Osteoblast (primary cell): ENCODE measurements around the gene IGF1R. TPM values are rescaled to one million over a fixed set of nuclear protein-coding genes. Genes with fewer than 3 reads are reported as not detected.

Experiments
- DNase-seq: peaks from one replicate; pipeline ENCODE4 v3.0.0; 2011; ENCODE audit warnings: low spot score, mixed read lengths; ENCODE audit not compliant: insufficient read length; ENCODE audit errors: missing footprints
- H2AFZ ChIP-seq: 2 replicates; pipeline ENCODE4 v1.6.0; 2011; ENCODE audit warnings: mild to moderate bottlenecking, low read length
- H3K27ac ChIP-seq: 2 replicates; pipeline ENCODE4 v1.5.1; 2011; ENCODE audit warnings: mild to moderate bottlenecking, low read depth, low read length, moderate library complexity
- H3K27me3 ChIP-seq: 2 replicates; pipeline ENCODE4 v1.6.0; 2012; ENCODE audit warnings: mild to moderate bottlenecking, control low read depth, inconsistent platforms, low read length, moderate library complexity; ENCODE audit not compliant: insufficient read depth
- H3K36me3 ChIP-seq: 2 replicates; pipeline ENCODE4 v1.5.1; 2011; ENCODE audit warnings: mild to moderate bottlenecking, low read length, control low read depth, moderate library complexity; ENCODE audit not compliant: insufficient read depth
- H3K4me1 ChIP-seq: 2 replicates; pipeline ENCODE4 v1.5.1; 2011; ENCODE audit warnings: mild to moderate bottlenecking, low read length, control low read depth, moderate library complexity; ENCODE audit not compliant: insufficient read depth
- H3K4me2 ChIP-seq: 2 replicates; pipeline ENCODE4 v1.6.0; 2011; ENCODE audit warnings: mild to moderate bottlenecking, low read length; ENCODE audit not compliant: insufficient read depth
- H3K4me3 ChIP-seq: fragments of 200-600 bp; sonication (generic); 3 replicates; pipeline ENCODE4 v1.5.1; 2012; ENCODE audit warnings: mild to moderate bottlenecking, low read length, inconsistent platforms; ENCODE audit not compliant: insufficient read depth
- H3K79me2 ChIP-seq: 2 replicates; pipeline ENCODE4 v1.6.0; 2012; ENCODE audit warnings: mild to moderate bottlenecking, low read length, control low read depth, inconsistent platforms; ENCODE audit not compliant: insufficient read depth
- H3K9me3 ChIP-seq: 2 replicates; pipeline ENCODE4 v1.5.1; 2011; ENCODE audit warnings: low read depth, low read length, control low read depth
- H4K20me1 ChIP-seq: 2 replicates; pipeline ENCODE4 v1.6.0; 2012; ENCODE audit warnings: mild to moderate bottlenecking, low read length, control low read depth; ENCODE audit not compliant: insufficient read depth
- CTCF ChIP-seq: IDR thresholded peaks from 2 replicates; pipeline ENCODE4 v1.5.1; 2011; ENCODE audit warnings: mild to moderate bottlenecking, low read depth, low read length, moderate library complexity; ENCODE audit errors: extremely low read depth
- total RNA-seq: library from RNA; depleted of rRNA; stranded (reverse); fragments of >200 nt; gene quantifications from 2 replicates; pipeline ENCODE4 v1.2.3, GENCODE V29; 2012

Gene IGF1R
- total RNA-seq, 1 donor = 18.8 TPM

GRCh38 chr15:98949624-98950023 lies 301.3 kb downstream of the IGF1R start:
- no peaks in the 10 kb centered on the region for H3K79me2 ChIP-seq
- no peaks in the 10 kb centered on the region for H3K27me3 ChIP-seq
- no peak overlapping the region for H3K4me2 ChIP-seq
- TF ChIP-seq CTCF = no peak
- H2AFZ ChIP-seq = no peak overlapping the region
- H3K36me3 ChIP-seq = peaks cover 36% of the 10 kb centered on the region
- no peak overlapping the region for H3K4me3 ChIP-seq
- H3K9me3 ChIP-seq = no peaks in the 10 kb centered on the region
- H3K27ac ChIP-seq = no peak overlapping the region
- H3K4me1 ChIP-seq = peaks cover 7% of the 10 kb centered on the region
- peaks cover 2% of the 10 kb centered on the region for H4K20me1 ChIP-seq
- no peak for DNase-seq

- Histone ChIP-seq H3K4me1 (peaks cover 13% of the 10 kb centered on the region), H3K27ac (no peak overlapping the region), H3K9me3 (no peaks in the 10 kb centered on the region), H3K36me3 (peaks cover 32% of the 10 kb centered on the region), H3K79me2 (no peaks in the 10 kb centered on the region), H3K27me3 (no peaks in the 10 kb centered on the region), H2AFZ (no peak overlapping the region), H3K4me2 (no peak overlapping the region), H4K20me1 (peaks cover 2% of the 10 kb centered on the region), H3K4me3 (no peak overlapping the region)
- no peak for DNase-seq
- no peak for TF ChIP-seq CTCF
Measured at GRCh38 chr15:98950248-98950647, 301.9 kb downstream of the IGF1R start.

GRCh38 chr15:98951004-98951403 lies 302.7 kb downstream of the IGF1R start:
- Histone ChIP-seq H3K79me2 (no peaks in the 10 kb centered on the region), H3K27me3 (no peaks in the 10 kb centered on the region), H3K9me3 (no peaks in the 10 kb centered on the region), H3K4me3 (no peak overlapping the region), H3K27ac (no peak overlapping the region), H3K4me2 (no peak overlapping the region), H2AFZ (no peak overlapping the region), H3K4me1 (peaks cover 13% of the 10 kb centered on the region), H4K20me1 (peaks cover 2% of the 10 kb centered on the region), H3K36me3 (peaks cover 30% of the 10 kb centered on the region)
- no peak for TF ChIP-seq CTCF
- no peak for DNase-seq

GRCh38 chr15:98951493-98952320 lies 303.4 kb downstream of the IGF1R start:
- Histone ChIP-seq H3K4me3 (no peak overlapping the region), H2AFZ (no peak overlapping the region), H3K4me1 (peaks cover 10% of the 10 kb centered on the region), H3K4me2 (no peak overlapping the region), H3K79me2 (no peaks in the 10 kb centered on the region), H3K36me3 (peaks cover 37% of the 10 kb centered on the region), H3K27me3 (no peaks in the 10 kb centered on the region), H3K9me3 (no peaks in the 10 kb centered on the region), H4K20me1 (no peaks in the 10 kb centered on the region), H3K27ac (no peak overlapping the region)
- no peak for DNase-seq
- no peak for TF ChIP-seq CTCF
